Ascending aorta (tissue), 2 donors: ENCODE results near the gene CADM1. TPM values are rescaled to one million over a fixed set of nuclear protein-coding genes. Genes with fewer than 3 reads are reported as not detected.

Experiments used
- DNase-seq, 2 donors: peaks; one replicate each; pipeline ENCODE4 v3.0.0-alpha.2; 2019; ENCODE audit warnings: low spot score in 2 of 2
- H3K27ac ChIP-seq, 2 donors: fragments of 200-600 bp; sonication (generic); one replicate each; pipeline ENCODE4 v1.5.1; 2016 to 2017; ENCODE audit warnings: mild to moderate bottlenecking in 1 of 2
- H3K27me3 ChIP-seq: fragments of 200-600 bp; sonication (generic); one replicate; pipeline ENCODE4 v1.5.1; 2017
- H3K36me3 ChIP-seq, 2 donors: fragments of 200-600 bp; sonication (generic); one replicate each; pipeline ENCODE4 v1.5.1; 2016
- H3K4me1 ChIP-seq, 2 donors: fragments of 200-600 bp; sonication (generic); one replicate each; pipeline ENCODE4 v1.5.1; 2016 to 2017; ENCODE audit warnings: mild to moderate bottlenecking in 1 of 2
- H3K4me3 ChIP-seq, 2 donors: fragments of 200-600 bp; sonication (generic); one replicate each; pipeline ENCODE4 v1.5.1; 2016 to 2017; ENCODE audit warnings: mild to moderate bottlenecking in 1 of 2
- H3K9me3 ChIP-seq, 2 donors: fragments of 200-600 bp; sonication (generic); one replicate each; pipeline ENCODE4 v1.5.1; 2016
- intact Hi-C: fragments of 100-400 bp; cut with DNase I; formaldehyde crosslinking; loops from one replicate; pipeline ENCODE4 v1.15.1; 2023
- total RNA-seq: library from RNA; depleted of rRNA; stranded (reverse); fragments of >200 nt; gene quantifications from one replicate; pipeline ENCODE4 v1.1.0, GENCODE V29; 2016
- TF ChIP-seq, protein P1 (sequence below), 3 experiments: fragments of 200-600 bp in 2 of 3; fragments of 450-650 bp in 1 of 3; sonication (generic) in 2 of 3; IDR thresholded peaks; one replicate each; pipeline ENCODE4 v1.5.1; 2016 to 2019; ENCODE audit warnings: antibody characterized with exemption in 3 of 3, mild to moderate bottlenecking in 1 of 3, moderate library complexity in 1 of 3

CADM1 gene
- total RNA-seq, 1 donor from 2014 or later = 2.4 TPM

DNA sequence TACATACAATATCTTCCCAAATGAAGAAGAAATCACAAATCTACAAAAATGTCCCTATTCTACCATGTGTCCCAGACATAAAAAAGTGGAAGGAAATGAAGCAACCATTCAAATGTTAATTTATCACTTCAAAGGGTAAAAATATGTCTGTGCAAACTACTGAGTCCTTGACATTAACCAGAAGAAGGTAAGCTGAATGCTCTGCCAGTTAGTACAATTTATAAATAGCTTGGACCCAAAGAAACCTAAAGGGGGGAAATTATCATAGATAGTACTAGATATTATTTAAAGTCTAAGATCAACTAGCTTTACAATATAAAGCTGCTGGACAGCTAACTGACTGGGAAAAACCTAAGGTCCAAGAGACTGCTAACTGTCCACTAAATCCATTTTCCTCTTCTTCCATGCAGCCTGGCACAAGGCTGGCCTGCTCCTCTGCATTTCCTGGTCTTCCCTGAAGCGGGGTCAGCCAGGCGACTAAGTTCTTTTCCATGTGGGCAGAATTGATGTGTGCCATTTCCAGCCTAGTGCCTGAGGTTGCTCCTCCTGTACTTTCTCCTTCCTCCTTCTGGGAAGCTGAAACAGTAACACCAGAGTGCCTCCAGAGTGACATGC is 190.9 kb downstream of the CADM1 start:
- no peaks in the 10 kb centered on the region for H3K27me3 ChIP-seq
- H3K27ac ChIP-seq = no peak overlapping the region
- no peak for DNase-seq
- H3K9me3 ChIP-seq = no peaks in the 10 kb centered on the region
- no peaks in the 10 kb centered on the region for H3K36me3 ChIP-seq
- TF ChIP-seq, protein P1, sequence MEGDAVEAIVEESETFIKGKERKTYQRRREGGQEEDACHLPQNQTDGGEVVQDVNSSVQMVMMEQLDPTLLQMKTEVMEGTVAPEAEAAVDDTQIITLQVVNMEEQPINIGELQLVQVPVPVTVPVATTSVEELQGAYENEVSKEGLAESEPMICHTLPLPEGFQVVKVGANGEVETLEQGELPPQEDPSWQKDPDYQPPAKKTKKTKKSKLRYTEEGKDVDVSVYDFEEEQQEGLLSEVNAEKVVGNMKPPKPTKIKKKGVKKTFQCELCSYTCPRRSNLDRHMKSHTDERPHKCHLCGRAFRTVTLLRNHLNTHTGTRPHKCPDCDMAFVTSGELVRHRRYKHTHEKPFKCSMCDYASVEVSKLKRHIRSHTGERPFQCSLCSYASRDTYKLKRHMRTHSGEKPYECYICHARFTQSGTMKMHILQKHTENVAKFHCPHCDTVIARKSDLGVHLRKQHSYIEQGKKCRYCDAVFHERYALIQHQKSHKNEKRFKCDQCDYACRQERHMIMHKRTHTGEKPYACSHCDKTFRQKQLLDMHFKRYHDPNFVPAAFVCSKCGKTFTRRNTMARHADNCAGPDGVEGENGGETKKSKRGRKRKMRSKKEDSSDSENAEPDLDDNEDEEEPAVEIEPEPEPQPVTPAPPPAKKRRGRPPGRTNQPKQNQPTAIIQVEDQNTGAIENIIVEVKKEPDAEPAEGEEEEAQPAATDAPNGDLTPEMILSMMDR (IDR thresholded peaks at IDR 0.05) = no peak
- H3K4me1 ChIP-seq = no peaks in the 10 kb centered on the region
- intact Hi-C loops = loop anchor here (10.0 kb wide), 1 partner anchor 1381 kb away; no protein-coding TSS in a partner anchor
- no peak overlapping the region for H3K4me3 ChIP-seq

DNA sequence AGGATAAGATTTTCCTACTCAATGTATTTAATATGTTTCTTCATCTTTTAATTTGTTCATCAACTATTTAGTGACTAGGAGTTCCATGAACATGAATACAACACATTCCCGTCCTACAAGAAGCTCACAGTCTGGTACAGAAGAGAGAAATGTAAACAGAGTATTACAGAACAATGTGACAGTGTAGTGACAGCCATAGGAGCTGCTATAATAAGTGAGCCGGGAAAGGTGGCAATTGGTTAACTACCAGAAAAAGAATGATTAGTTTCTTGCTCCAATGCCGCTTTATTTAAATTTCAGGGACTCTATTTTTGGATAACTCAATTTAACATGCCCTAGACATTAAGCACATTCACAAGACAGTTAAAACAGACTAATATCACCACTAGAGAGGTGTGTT is 192.3 kb downstream of the CADM1 start:
- no peak for DNase-seq
- TF ChIP-seq, protein P1 (IDR thresholded peaks at IDR 0.05) = no peak
- intact Hi-C loops = loop anchor here (10.0 kb wide), 1 partner anchor 1383 kb away; no protein-coding TSS in a partner anchor

GRCh38 chr11:115306689-115307088 is 197.5 kb downstream of the CADM1 start:
- Histone ChIP-seq H3K36me3 (no peaks in the 10 kb centered on the region), H3K27me3 (no peaks in the 10 kb centered on the region), H3K4me1 (no peaks in the 10 kb centered on the region), H3K9me3 (no peaks in the 10 kb centered on the region), H3K4me3 (no peak overlapping the region), H3K27ac (no peak overlapping the region)
- no peak for DNase-seq
- intact Hi-C loops = no loop called here
- TF ChIP-seq, protein P1 (IDR thresholded peaks at IDR 0.05) = no peak

More for the DNA sequence above, 192.3 kb downstream of the CADM1 start:
- Histone ChIP-seq H3K27ac (no peak overlapping the region), H3K9me3 (no peaks in the 10 kb centered on the region), H3K27me3 (no peaks in the 10 kb centered on the region), H3K36me3 (no peaks in the 10 kb centered on the region), H3K4me3 (no peak overlapping the region), H3K4me1 (no peaks in the 10 kb centered on the region)

- H3K9me3 ChIP-seq = no peaks in the 10 kb centered on the region
- no peaks in the 10 kb centered on the region for H3K27me3 ChIP-seq
- intact Hi-C loops = no loop called here
- DNase-seq = no peak
- H3K4me3 ChIP-seq = no peak overlapping the region
- no peaks in the 10 kb centered on the region for H3K36me3 ChIP-seq
- H3K27ac ChIP-seq = no peak overlapping the region
- TF ChIP-seq, protein P1 (IDR thresholded peaks at IDR 0.05) = no peak
- no peaks in the 10 kb centered on the region for H3K4me1 ChIP-seq
Observed at GRCh38 chr11:115304774-115305472, 199.3 kb downstream of the CADM1 start.

- no peak overlapping the region for H3K27ac ChIP-seq
- H3K4me3 ChIP-seq = no peak overlapping the region
- no peaks in the 10 kb centered on the region for H3K9me3 ChIP-seq
- no peaks in the 10 kb centered on the region for H3K27me3 ChIP-seq
- DNase-seq = no peak
- H3K36me3 ChIP-seq = no peaks in the 10 kb centered on the region
- TF ChIP-seq, protein P1 (IDR thresholded peaks at IDR 0.05) = no peak
- intact Hi-C loops = no loop called here
- no peaks in the 10 kb centered on the region for H3K4me1 ChIP-seq
Observed at GRCh38 chr11:115303929-115304531, 200.2 kb downstream of the CADM1 start.
